GM20000 (cell line): ENCODE results near the gene TXNL1.
"Not testable (repeated sequence)": the region's sequence is repeated elsewhere in the genome, so short reads cannot be mapped to it uniquely, and the experiment has no call there.

ENCODE experiments used
- DNase-seq: peaks from one replicate; pipeline ENCODE4 v3.0.0; 2012; ENCODE audit warnings: low spot score
- CTCF ChIP-seq: IDR thresholded peaks from 2 replicates; pipeline ENCODE4 v1.5.1; 2012; ENCODE audit warnings: mild to moderate bottlenecking, control low read depth; ENCODE audit errors: extremely low read depth, missing control alignments

Gene TXNL1

GRCh38 chr18:56579451-56579850 lies 58.9 kb downstream of the TXNL1 start:
- DNase-seq: no peak
- TF ChIP-seq CTCF: no peak

- TF ChIP-seq CTCF: no peak
- no peak for DNase-seq
Measured at GRCh38 chr18:56576826-56577573, 61.4 kb downstream of the TXNL1 start.

GRCh38 chr18:56575819-56576663 lies 62.4 kb downstream of the TXNL1 start:
- peak; percentile 33 for TF ChIP-seq CTCF
- peak; percentile 64 for DNase-seq

- no peak for DNase-seq
- no peak for TF ChIP-seq CTCF
Measured at GRCh38 chr18:56574861-56575260, 63.5 kb downstream of the TXNL1 start.

- not testable (repeated sequence) for DNase-seq
Measured at GRCh38 chr18:56572267-56572666, 66.1 kb downstream of the TXNL1 start.

- no peak for DNase-seq
- no peak for TF ChIP-seq CTCF
Measured at GRCh38 chr18:56570978-56571377, 67.4 kb downstream of the TXNL1 start.

GRCh38 chr18:56569416-56569815 lies 69.0 kb downstream of the TXNL1 start:
- no peak for TF ChIP-seq CTCF
- DNase-seq: no peak

GRCh38 chr18:56568986-56569385 lies 69.4 kb downstream of the TXNL1 start:
- no peak for DNase-seq

More at GRCh38 chr18:56568986-56569385, 69.4 kb downstream of the TXNL1 start:
- no peak for TF ChIP-seq CTCF
